ENCODE results near the gene USP54.

DNA sequence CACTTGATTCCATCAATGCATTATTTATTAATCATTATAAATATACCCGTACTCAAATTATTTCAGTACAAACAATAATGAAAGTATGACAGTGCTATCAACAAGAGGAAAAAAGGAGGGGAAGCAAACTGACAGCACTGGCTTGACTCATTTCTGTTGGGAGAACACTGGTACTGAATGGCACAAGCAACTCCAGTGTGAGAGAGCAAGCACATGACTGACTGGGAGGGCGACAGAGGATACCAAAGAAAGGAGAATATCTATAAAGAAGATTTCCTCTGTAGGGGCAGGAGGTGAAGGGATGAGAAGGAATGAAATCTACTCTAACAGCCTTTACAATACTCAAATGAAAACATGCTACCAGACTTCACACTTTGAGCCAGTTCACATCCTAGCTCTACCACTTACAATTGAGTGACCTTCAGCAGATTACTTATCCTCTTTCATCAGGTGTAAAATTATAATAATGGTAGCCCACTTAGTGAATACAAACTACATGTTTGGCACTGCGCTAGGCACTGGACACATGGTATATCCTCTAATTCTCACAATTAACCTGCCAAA is 1.5 kb downstream of the USP54 start:
- TF ChIP-seq, protein P1, sequence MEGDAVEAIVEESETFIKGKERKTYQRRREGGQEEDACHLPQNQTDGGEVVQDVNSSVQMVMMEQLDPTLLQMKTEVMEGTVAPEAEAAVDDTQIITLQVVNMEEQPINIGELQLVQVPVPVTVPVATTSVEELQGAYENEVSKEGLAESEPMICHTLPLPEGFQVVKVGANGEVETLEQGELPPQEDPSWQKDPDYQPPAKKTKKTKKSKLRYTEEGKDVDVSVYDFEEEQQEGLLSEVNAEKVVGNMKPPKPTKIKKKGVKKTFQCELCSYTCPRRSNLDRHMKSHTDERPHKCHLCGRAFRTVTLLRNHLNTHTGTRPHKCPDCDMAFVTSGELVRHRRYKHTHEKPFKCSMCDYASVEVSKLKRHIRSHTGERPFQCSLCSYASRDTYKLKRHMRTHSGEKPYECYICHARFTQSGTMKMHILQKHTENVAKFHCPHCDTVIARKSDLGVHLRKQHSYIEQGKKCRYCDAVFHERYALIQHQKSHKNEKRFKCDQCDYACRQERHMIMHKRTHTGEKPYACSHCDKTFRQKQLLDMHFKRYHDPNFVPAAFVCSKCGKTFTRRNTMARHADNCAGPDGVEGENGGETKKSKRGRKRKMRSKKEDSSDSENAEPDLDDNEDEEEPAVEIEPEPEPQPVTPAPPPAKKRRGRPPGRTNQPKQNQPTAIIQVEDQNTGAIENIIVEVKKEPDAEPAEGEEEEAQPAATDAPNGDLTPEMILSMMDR (IDR thresholded peaks at IDR 0.05): no peak
- no peak for TF ChIP-seq POLR2A (IDR thresholded peaks at IDR 0.05)

Data from right lobe of liver (tissue), 4 donors.